ENCODE measurements around the gene GSTT2.
"Not testable (repeated sequence)": the region's sequence is repeated elsewhere in the genome, so short reads cannot be mapped to it uniquely, and the experiment has no call there.

GSTT2 gene

GRCh38 chr22:23980567-23980966 is 633 bp downstream of the GSTT2 start:
- H3K27me3 ChIP-seq, H3K4me1 ChIP-seq, H3K36me3 ChIP-seq, H3K9me3 ChIP-seq, DNase-seq: not testable (repeated sequence)
- 0 out of 2 replicates have a peak overlapping the region, but pooled peaks have one; percentile 20 for H3K4me3 ChIP-seq (ENCODE audit: low read depth, low read length)

DNA sequence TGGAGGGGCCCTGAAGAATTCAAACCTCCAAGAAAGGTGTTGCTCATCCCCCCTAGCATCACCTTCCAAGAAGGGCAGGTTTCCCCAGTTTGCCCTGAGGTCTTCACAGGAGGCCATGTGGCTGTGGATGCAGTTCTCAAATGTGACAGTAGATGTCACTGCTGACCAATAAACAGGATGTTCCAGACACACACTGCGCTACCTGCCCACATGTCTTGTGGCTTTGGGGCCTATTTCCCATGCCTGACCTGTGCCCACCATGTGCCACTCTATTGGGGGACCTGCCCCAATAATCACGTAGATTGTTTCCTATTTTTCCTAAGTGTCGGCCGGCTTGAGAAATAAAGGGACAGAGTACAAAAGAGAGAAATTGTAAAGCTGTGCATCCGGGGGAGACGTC is 4.5 kb downstream of the GSTT2 start:
- peak; percentile 63 for DNase-seq
- TF ChIP-seq, protein P1, sequence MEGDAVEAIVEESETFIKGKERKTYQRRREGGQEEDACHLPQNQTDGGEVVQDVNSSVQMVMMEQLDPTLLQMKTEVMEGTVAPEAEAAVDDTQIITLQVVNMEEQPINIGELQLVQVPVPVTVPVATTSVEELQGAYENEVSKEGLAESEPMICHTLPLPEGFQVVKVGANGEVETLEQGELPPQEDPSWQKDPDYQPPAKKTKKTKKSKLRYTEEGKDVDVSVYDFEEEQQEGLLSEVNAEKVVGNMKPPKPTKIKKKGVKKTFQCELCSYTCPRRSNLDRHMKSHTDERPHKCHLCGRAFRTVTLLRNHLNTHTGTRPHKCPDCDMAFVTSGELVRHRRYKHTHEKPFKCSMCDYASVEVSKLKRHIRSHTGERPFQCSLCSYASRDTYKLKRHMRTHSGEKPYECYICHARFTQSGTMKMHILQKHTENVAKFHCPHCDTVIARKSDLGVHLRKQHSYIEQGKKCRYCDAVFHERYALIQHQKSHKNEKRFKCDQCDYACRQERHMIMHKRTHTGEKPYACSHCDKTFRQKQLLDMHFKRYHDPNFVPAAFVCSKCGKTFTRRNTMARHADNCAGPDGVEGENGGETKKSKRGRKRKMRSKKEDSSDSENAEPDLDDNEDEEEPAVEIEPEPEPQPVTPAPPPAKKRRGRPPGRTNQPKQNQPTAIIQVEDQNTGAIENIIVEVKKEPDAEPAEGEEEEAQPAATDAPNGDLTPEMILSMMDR (IDR thresholded peaks at IDR 0.05; ENCODE audit: low read depth, low read length) = peak; percentile 88
- H3K27me3 ChIP-seq = no peaks in the 10 kb centered on the region
- no peak overlapping the region for H3K4me3 ChIP-seq (ENCODE audit: low read depth, low read length)
- no peaks in the 10 kb centered on the region for H3K9me3 ChIP-seq
- H3K36me3 ChIP-seq = no peaks in the 10 kb centered on the region
- no peaks in the 10 kb centered on the region for H3K4me1 ChIP-seq

- DNase-seq; H3K4me3 ChIP-seq (ENCODE audit: low read depth, low read length); H3K27me3 ChIP-seq; H3K4me1 ChIP-seq; H3K9me3 ChIP-seq; H3K36me3 ChIP-seq: not testable (repeated sequence)
Measured at GRCh38 chr22:23986089-23986488, 6.2 kb downstream of the GSTT2 start.

- not testable (repeated sequence) for H3K4me3 ChIP-seq (ENCODE audit: low read depth, low read length); H3K36me3 ChIP-seq; H3K9me3 ChIP-seq; H3K27me3 ChIP-seq; H3K4me1 ChIP-seq; DNase-seq
Measured at GRCh38 chr22:23986538-23987178, 6.7 kb downstream of the GSTT2 start.

DNA sequence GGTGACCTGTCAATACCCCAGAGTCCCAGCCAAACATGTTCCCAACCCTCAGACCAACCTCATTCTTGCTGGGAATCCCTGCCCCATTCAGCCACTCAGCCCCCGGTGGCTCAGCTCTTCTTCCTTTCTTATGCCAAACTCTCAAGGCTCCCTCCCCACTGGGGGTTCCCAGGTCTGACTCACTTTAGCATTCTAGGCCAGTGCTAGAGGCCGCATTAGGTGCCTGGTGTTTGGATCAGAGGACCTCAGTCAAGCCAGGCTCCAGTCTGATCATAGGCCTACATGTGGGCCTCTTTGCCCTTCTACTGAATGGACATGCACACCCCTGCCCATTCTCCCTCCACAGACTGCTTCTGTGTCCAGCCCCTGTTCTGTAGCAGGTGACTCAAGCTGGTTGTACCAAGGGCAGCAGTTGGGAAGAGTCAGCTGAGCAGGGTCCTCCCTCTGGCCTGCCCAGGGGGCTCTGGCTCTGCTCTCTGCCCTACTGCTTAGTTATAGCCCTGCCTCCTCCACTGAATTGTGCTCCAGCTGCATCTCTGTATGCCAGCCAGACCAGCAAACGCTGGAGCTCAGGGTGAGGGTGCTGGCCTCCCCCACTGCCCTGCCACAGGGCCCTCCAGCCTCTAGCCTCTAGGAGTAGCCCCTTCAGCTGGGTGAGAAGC is 9.8 kb downstream of the GSTT2 start:
- not testable (repeated sequence) for H3K36me3 ChIP-seq; H3K4me1 ChIP-seq; H3K9me3 ChIP-seq; H3K4me3 ChIP-seq (ENCODE audit: low read depth, low read length); DNase-seq; H3K27me3 ChIP-seq

DNA sequence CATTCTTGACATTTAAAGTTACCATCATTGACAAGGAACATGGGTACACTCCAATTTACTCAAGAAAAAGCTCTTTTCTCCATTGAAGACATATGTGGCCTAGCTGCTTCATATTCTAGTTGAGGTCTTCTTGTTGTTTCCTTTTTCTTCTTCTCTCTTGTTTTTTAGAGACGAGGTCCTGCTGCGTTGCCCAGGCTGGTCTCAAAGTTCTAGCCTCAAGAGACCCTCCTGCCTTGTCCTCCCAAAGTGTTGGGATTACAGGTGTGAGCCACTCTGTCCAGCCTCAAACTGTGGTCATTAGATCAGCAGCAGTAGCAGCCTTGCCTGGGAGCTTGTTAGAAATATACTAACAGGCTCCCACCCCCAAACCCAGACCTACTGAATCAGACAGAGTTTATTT is 13.1 kb downstream of the GSTT2 start:
- not testable (repeated sequence) for DNase-seq; H3K9me3 ChIP-seq; H3K4me3 ChIP-seq (ENCODE audit: low read depth, low read length); H3K27me3 ChIP-seq; H3K4me1 ChIP-seq; H3K36me3 ChIP-seq

DNA sequence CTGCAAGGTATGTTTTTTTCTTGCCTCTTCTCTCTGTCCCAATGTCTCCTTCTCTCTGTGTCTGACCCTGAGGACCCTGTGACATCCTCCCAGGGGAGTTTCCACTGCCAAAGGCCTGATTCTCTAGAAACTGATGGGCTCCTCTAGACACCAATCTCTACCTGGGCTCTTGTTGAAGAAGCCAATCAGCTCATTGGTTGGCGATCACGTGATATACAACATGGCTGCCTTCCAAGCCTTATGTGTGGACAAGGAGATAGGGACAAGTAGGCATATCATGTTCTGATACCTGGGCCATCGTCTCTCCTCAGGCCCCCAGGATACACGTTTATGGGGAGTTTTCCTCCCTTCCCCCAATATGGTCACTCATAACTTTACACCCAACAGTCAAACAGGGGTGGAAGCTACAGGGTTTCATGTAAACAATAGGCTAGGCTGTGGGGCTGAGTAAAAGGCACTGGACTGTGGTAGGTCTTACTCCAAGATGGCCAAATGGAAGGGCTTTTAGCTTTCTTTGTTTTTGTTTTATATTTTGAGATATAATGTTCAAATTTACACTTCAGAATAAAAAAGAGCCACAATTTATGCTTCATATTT is 13.7 kb downstream of the GSTT2 start:
- H3K27me3 ChIP-seq; H3K4me3 ChIP-seq (ENCODE audit: low read depth, low read length); H3K36me3 ChIP-seq; H3K9me3 ChIP-seq; H3K4me1 ChIP-seq: not testable (repeated sequence)
- peak; percentile 42 for DNase-seq

- no peaks in the 10 kb centered on the region for H3K9me3 ChIP-seq
- no peak overlapping the region for H3K4me3 ChIP-seq (ENCODE audit: low read depth, low read length)
- DNase-seq = no peak
- H3K27me3 ChIP-seq = no peaks in the 10 kb centered on the region
- TF ChIP-seq, protein P1 (IDR thresholded peaks at IDR 0.05; ENCODE audit: low read depth, low read length) = no peak
- H3K4me1 ChIP-seq = no peaks in the 10 kb centered on the region
- no peaks in the 10 kb centered on the region for H3K36me3 ChIP-seq
Measured at GRCh38 chr22:23997092-23997491, 17.2 kb downstream of the GSTT2 start.

DNA sequence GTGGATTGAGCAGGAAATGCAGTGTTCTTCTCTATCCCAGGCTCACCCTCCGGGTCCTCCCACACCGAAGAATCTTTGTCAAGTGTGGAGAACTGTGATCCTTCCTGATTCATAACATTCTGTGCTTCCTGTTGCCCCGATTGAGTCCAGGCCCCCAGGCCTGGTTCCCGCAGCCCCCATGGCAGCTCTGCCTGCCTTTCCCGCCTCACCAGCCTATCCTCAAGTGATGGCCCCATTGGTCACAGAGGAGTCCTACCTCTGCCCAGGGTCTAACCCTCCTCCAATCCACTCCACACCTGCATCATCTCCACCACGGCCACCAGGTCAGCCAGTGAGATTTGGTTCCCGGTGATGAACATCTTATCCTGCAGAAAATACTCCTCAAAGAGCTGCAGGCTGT is 19.8 kb downstream of the GSTT2 start:
- not testable (repeated sequence) for DNase-seq; H3K4me3 ChIP-seq (ENCODE audit: low read depth, low read length)

DNA sequence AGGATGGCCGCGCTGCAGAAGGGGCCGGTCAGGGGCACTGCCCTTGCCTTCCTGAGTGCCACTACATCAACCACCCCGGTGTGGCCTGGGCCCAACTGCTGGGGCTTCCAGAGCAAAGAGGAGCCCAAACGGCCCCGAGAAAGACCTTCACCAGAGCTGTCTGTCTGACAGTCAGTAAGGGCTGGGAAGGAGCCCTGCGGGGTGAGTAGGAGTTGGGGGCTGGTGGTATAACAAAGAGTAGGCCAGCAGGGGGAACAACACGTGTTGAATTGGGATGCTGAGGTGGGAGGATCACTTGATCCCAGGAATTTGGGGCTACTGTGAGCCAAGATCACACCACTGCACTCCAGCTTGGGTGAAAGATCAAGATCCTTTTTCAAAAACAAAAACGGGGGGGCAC is 21.4 kb downstream of the GSTT2 start:
- Histone ChIP-seq H3K4me3 (ENCODE audit: low read depth, low read length) (no peak overlapping the region), H3K9me3 (no peaks in the 10 kb centered on the region)
- no peak for DNase-seq

More for the DNA sequence above, 19.8 kb downstream of the GSTT2 start:
- H3K9me3 ChIP-seq, H3K4me1 ChIP-seq, H3K36me3 ChIP-seq, H3K27me3 ChIP-seq: not testable (repeated sequence)

More for the DNA sequence above, 21.4 kb downstream of the GSTT2 start:
- H3K27me3 ChIP-seq = no peaks in the 10 kb centered on the region
- H3K36me3 ChIP-seq = no peaks in the 10 kb centered on the region
- TF ChIP-seq, protein P1 (IDR thresholded peaks at IDR 0.05; ENCODE audit: low read depth, low read length) = no peak
- H3K4me1 ChIP-seq = no peaks in the 10 kb centered on the region
